Type B pancreatic cell (in vitro differentiated cells): ENCODE measurements around the gene MPO. TPM values are rescaled to one million over a fixed set of nuclear protein-coding genes. Genes with fewer than 3 reads are reported as not detected.

Experiments used
- DNase-seq: peaks from one replicate; pipeline ENCODE4 v3.0.0; 2021; ENCODE audit warnings: mixed read lengths; ENCODE audit not compliant: unreplicated experiment; ENCODE audit errors: extremely low spot score
- H3K27ac Mint-ChIP-seq: 2 replicates; pipeline ENCODE4 v1.8.0; 2021; ENCODE audit warnings: mild to moderate bottlenecking, mixed read lengths
- H3K27me3 Mint-ChIP-seq: 2 replicates; pipeline ENCODE4 v1.8.0; 2021; ENCODE audit warnings: mixed read lengths
- H3K36me3 Mint-ChIP-seq: 2 replicates; pipeline ENCODE4 v1.8.0; 2021; ENCODE audit warnings: mixed read lengths
- H3K4me1 Mint-ChIP-seq: one replicate; pipeline ENCODE4 v1.8.0; 2021; ENCODE audit warnings: mixed read lengths; ENCODE audit not compliant: unreplicated experiment
- H3K4me3 Mint-ChIP-seq: 2 replicates; pipeline ENCODE4 v1.8.0; 2021; ENCODE audit warnings: mild to moderate bottlenecking, mixed read lengths
- H3K9me3 Mint-ChIP-seq: 2 replicates; pipeline ENCODE4 v1.8.0; 2021; ENCODE audit warnings: mixed read lengths
- CTCF ChIP-seq: fragments of 200-600 bp; sonication (generic); conservative IDR thresholded peaks from 2 replicates; pipeline ENCODE4 v1.5.0; 2021; ENCODE audit warnings: antibody characterized with exemption, mild to moderate bottlenecking
- total RNA-seq: library from RNA; stranded (reverse); gene quantifications from 2 replicates; pipeline ENCODE4 v1.2.1, GENCODE V29; 2021; ENCODE audit warnings: low replicate concordance

The MPO gene
- total RNA-seq, 1 donor from 2014 or later: not detected

- DNase-seq: peak; percentile 83
- Mint-ChIP-seq H3K4me1 (no peaks in the 10 kb centered on the region), H3K27me3 (peaks cover 90% of the 10 kb centered on the region), H3K36me3 (no peaks in the 10 kb centered on the region), H3K27ac (no peak overlapping the region), H3K4me3 (peak overlapping the region; percentile 78), H3K9me3 (no peaks in the 10 kb centered on the region)
- peak; percentile 99 for TF ChIP-seq CTCF
These were observed 31.2 kb downstream of the MPO start for GRCh38 chr17:58249270-58250133.

GRCh38 chr17:58248955-58249269, 31.8 kb downstream of the MPO start:
- Mint-ChIP-seq H3K4me3 (peak overlapping the region; percentile 78), H3K27me3 (peaks cover 92% of the 10 kb centered on the region), H3K4me1 (no peaks in the 10 kb centered on the region), H3K36me3 (no peaks in the 10 kb centered on the region), H3K27ac (no peak overlapping the region), H3K9me3 (no peaks in the 10 kb centered on the region)
- TF ChIP-seq CTCF: no peak
- no peak for DNase-seq

GRCh38 chr17:58247511-58248363, 33.0 kb downstream of the MPO start:
- H3K4me1 Mint-ChIP-seq: no peaks in the 10 kb centered on the region
- H3K27me3 Mint-ChIP-seq: peaks cover 92% of the 10 kb centered on the region
- TF ChIP-seq CTCF: no peak
- DNase-seq: no peak
- H3K27ac Mint-ChIP-seq: no peak overlapping the region
- H3K36me3 Mint-ChIP-seq: no peaks in the 10 kb centered on the region
- H3K4me3 Mint-ChIP-seq: no peak overlapping the region
- H3K9me3 Mint-ChIP-seq: no peaks in the 10 kb centered on the region

GRCh38 chr17:58246781-58247180, 34.0 kb downstream of the MPO start:
- H3K36me3 Mint-ChIP-seq: no peaks in the 10 kb centered on the region
- DNase-seq: no peak
- H3K27ac Mint-ChIP-seq: no peak overlapping the region
- no peak for TF ChIP-seq CTCF
- no peak overlapping the region for H3K4me3 Mint-ChIP-seq
- H3K4me1 Mint-ChIP-seq: no peaks in the 10 kb centered on the region
- H3K27me3 Mint-ChIP-seq: peaks cover 93% of the 10 kb centered on the region
- no peaks in the 10 kb centered on the region for H3K9me3 Mint-ChIP-seq

GRCh38 chr17:58246104-58246740, 34.5 kb downstream of the MPO start:
- H3K27ac Mint-ChIP-seq: no peak overlapping the region
- H3K36me3 Mint-ChIP-seq: no peaks in the 10 kb centered on the region
- H3K4me1 Mint-ChIP-seq: no peaks in the 10 kb centered on the region
- H3K27me3 Mint-ChIP-seq: peaks cover 93% of the 10 kb centered on the region
- no peak for DNase-seq
- no peak for TF ChIP-seq CTCF
- no peaks in the 10 kb centered on the region for H3K9me3 Mint-ChIP-seq
- H3K4me3 Mint-ChIP-seq: no peak overlapping the region
